ENCODE measurements around the gene CASTOR1.

Gene CASTOR1

GRCh38 chr22:30284172-30284571, 5.1 kb downstream of the CASTOR1 start:
- FAIRE-seq, result no peak

GRCh38 chr22:30283342-30283741, 6.0 kb downstream of the CASTOR1 start:
- no peak for FAIRE-seq

GRCh38 chr22:30282616-30283046, 6.7 kb downstream of the CASTOR1 start:
- no peak for FAIRE-seq

- FAIRE-seq, result peak; percentile 12
Measured at GRCh38 chr22:30280505-30280904, 8.8 kb downstream of the CASTOR1 start.

- no peak for FAIRE-seq
Measured at GRCh38 chr22:30279932-30280331, 9.4 kb downstream of the CASTOR1 start.

GRCh38 chr22:30279046-30279788, 10.1 kb downstream of the CASTOR1 start:
- FAIRE-seq, result no peak

- no peak for FAIRE-seq
Measured at GRCh38 chr22:30277547-30278344, 11.6 kb downstream of the CASTOR1 start.

- FAIRE-seq, result no peak
Measured at GRCh38 chr22:30276039-30276438, 13.3 kb downstream of the CASTOR1 start.

GRCh38 chr22:30275625-30276024, 13.7 kb downstream of the CASTOR1 start:
- FAIRE-seq, result no peak

- no peak for FAIRE-seq
Measured at GRCh38 chr22:30274437-30274812, 14.9 kb downstream of the CASTOR1 start.

- no peak for FAIRE-seq
Measured at GRCh38 chr22:30273711-30274436, 15.4 kb downstream of the CASTOR1 start.

GRCh38 chr22:30272781-30273601, 16.3 kb downstream of the CASTOR1 start:
- FAIRE-seq, result no peak

GRCh38 chr22:30270832-30271231, 18.5 kb downstream of the CASTOR1 start:
- no peak for FAIRE-seq

- no peak for FAIRE-seq
Measured at GRCh38 chr22:30268331-30268730, 21.0 kb downstream of the CASTOR1 start.

GRCh38 chr22:30267382-30268302, 21.7 kb downstream of the CASTOR1 start:
- FAIRE-seq, result no peak

- no peak for FAIRE-seq
Measured at GRCh38 chr22:30266445-30267381, 22.6 kb downstream of the CASTOR1 start, which contains the start of gene OSM. OSM (minus strand) TSS chr22:30266851; CDS start chr22:30266799, 52 bp downstream.

- FAIRE-seq, result no peak
Measured at GRCh38 chr22:30265823-30266444, 23.4 kb downstream of the CASTOR1 start.

- FAIRE-seq, result no peak
Measured at GRCh38 chr22:30265131-30265720, 24.1 kb downstream of the CASTOR1 start.

- FAIRE-seq, result no peak
Measured at GRCh38 chr22:30263883-30264282, 25.4 kb downstream of the CASTOR1 start.
